Nephron (organoid): Measurements from ENCODE around the gene XCR1.
"Not testable (repeated sequence)": the region's sequence is repeated elsewhere in the genome, so short reads cannot be mapped to it uniquely, and the experiment has no call there.

Experiments used
- H3K27ac Mint-ChIP-seq, 3 experiments: 2 replicates each; pipeline ENCODE4 v1.8.0; 2020; ENCODE audit warnings: mixed read lengths in 3 of 3, mild to moderate bottlenecking in 2 of 3, moderate library complexity in 1 of 3
- H3K27me3 Mint-ChIP-seq: 2 replicates; pipeline ENCODE4 v1.8.0; 2021; ENCODE audit warnings: low read depth, mild to moderate bottlenecking, moderate library complexity, mixed read lengths
- H3K36me3 Mint-ChIP-seq: 2 replicates; pipeline ENCODE4 v1.8.0; 2020; ENCODE audit warnings: low read depth, mixed read lengths
- H3K4me1 Mint-ChIP-seq: 2 replicates; pipeline ENCODE4 v1.8.0; 2020; ENCODE audit warnings: mixed read lengths
- H3K4me3 Mint-ChIP-seq, 3 experiments: 2 replicates each; pipeline ENCODE4 v1.8.0; 2020; ENCODE audit warnings: mild to moderate bottlenecking in 3 of 3, mixed read lengths in 3 of 3, moderate library complexity in 2 of 3
- H3K9me3 Mint-ChIP-seq: 2 replicates; pipeline ENCODE4 v1.8.0; 2020; ENCODE audit warnings: mixed read lengths
- CTCF ChIP-seq, 3 experiments: fragments of 200-600 bp; sonication (generic); IDR thresholded peaks; one replicate each; pipeline ENCODE4 v1.5.0; 2021; ENCODE audit warnings: antibody characterized with exemption in 3 of 3; ENCODE audit not compliant: unreplicated experiment in 3 of 3

The XCR1 gene

GRCh38 chr3:46052531-46052930 lies 25.2 kb upstream of the XCR1 start:
- Mint-ChIP-seq H3K27ac (no peak overlapping the region), H3K27me3 (peaks cover 9% of the 10 kb centered on the region), H3K4me1 (no peaks in the 10 kb centered on the region), H3K4me3 (no peak overlapping the region), H3K9me3 (no peaks in the 10 kb centered on the region), H3K36me3 (no peaks in the 10 kb centered on the region)
- TF ChIP-seq CTCF (IDR thresholded peaks at IDR 0.05; ENCODE audit: unreplicated experiment in 3 of 3), result no peak

GRCh38 chr3:46049093-46049492 lies 21.8 kb upstream of the XCR1 start:
- TF ChIP-seq CTCF (IDR thresholded peaks at IDR 0.05; ENCODE audit: unreplicated experiment in 3 of 3), result no peak
- no peak overlapping the region for H3K4me3 Mint-ChIP-seq
- no peak overlapping the region for H3K27ac Mint-ChIP-seq
- H3K27me3 Mint-ChIP-seq, result peaks cover 5% of the 10 kb centered on the region
- no peaks in the 10 kb centered on the region for H3K9me3 Mint-ChIP-seq
- no peaks in the 10 kb centered on the region for H3K36me3 Mint-ChIP-seq
- H3K4me1 Mint-ChIP-seq, result no peaks in the 10 kb centered on the region

- not testable (repeated sequence) for H3K27ac Mint-ChIP-seq, H3K4me1 Mint-ChIP-seq, H3K4me3 Mint-ChIP-seq, H3K27me3 Mint-ChIP-seq, H3K36me3 Mint-ChIP-seq
- H3K9me3 Mint-ChIP-seq, result peaks cover 10% of the 10 kb centered on the region
Observed at GRCh38 chr3:46046231-46046630, 18.9 kb upstream of the XCR1 start.

- Mint-ChIP-seq H3K27ac (no peak overlapping the region), H3K4me1 (peaks cover 4% of the 10 kb centered on the region), H3K27me3 (no peaks in the 10 kb centered on the region), H3K9me3 (peaks cover 12% of the 10 kb centered on the region), H3K36me3 (no peaks in the 10 kb centered on the region), H3K4me3 (no peak overlapping the region)
- no peak for TF ChIP-seq CTCF (IDR thresholded peaks at IDR 0.05; ENCODE audit: unreplicated experiment in 3 of 3)
Observed at GRCh38 chr3:46038916-46039315, 11.6 kb upstream of the XCR1 start.

GRCh38 chr3:46038071-46038470 lies 10.8 kb upstream of the XCR1 start:
- not testable (repeated sequence) for H3K4me3 Mint-ChIP-seq, H3K36me3 Mint-ChIP-seq, H3K4me1 Mint-ChIP-seq, H3K27ac Mint-ChIP-seq, H3K27me3 Mint-ChIP-seq
- H3K9me3 Mint-ChIP-seq, result peaks cover 12% of the 10 kb centered on the region

GRCh38 chr3:46036191-46036590 lies 8.9 kb upstream of the XCR1 start:
- no peak overlapping the region for H3K4me3 Mint-ChIP-seq
- no peak overlapping the region for H3K27ac Mint-ChIP-seq
- peaks cover 4% of the 10 kb centered on the region for H3K4me1 Mint-ChIP-seq
- no peaks in the 10 kb centered on the region for H3K36me3 Mint-ChIP-seq
- H3K27me3 Mint-ChIP-seq, result no peaks in the 10 kb centered on the region
- peaks cover 1% of the 10 kb centered on the region for H3K9me3 Mint-ChIP-seq
- TF ChIP-seq CTCF (IDR thresholded peaks at IDR 0.05; ENCODE audit: unreplicated experiment in 3 of 3), result no peak

- peaks cover 5% of the 10 kb centered on the region for H3K27me3 Mint-ChIP-seq
- H3K36me3 Mint-ChIP-seq, result no peaks in the 10 kb centered on the region
- H3K9me3 Mint-ChIP-seq, result peaks cover 16% of the 10 kb centered on the region
- H3K4me1 Mint-ChIP-seq, result peaks cover 4% of the 10 kb centered on the region
- no peak overlapping the region for H3K4me3 Mint-ChIP-seq
- no peak for TF ChIP-seq CTCF (IDR thresholded peaks at IDR 0.05; ENCODE audit: unreplicated experiment in 3 of 3)
- H3K27ac Mint-ChIP-seq, result no peak overlapping the region
Observed at GRCh38 chr3:46031747-46032146, 4.5 kb upstream of the XCR1 start.
